Ishikawa (cell line): Measurements from ENCODE around the gene ADRA2A.

Experiments used
- CEBPB ChIP-seq: IDR thresholded peaks from 2 replicates; pipeline ENCODE4 v1.6.1; 2012
- CREB1 ChIP-seq: IDR thresholded peaks from 2 replicates; pipeline ENCODE4 v1.6.1; 2012; ENCODE audit warnings: low read depth
- EGR1 ChIP-seq: IDR thresholded peaks from 2 replicates; pipeline ENCODE4 v1.6.1; 2012
- EP300 ChIP-seq: IDR thresholded peaks from 2 replicates; pipeline ENCODE4 v1.6.1; 2012; ENCODE audit warnings: borderline replicate concordance
- FOXM1 ChIP-seq: IDR thresholded peaks from 2 replicates; pipeline ENCODE4 v1.6.1; 2012; ENCODE audit warnings: low read depth, borderline replicate concordance
- MAX ChIP-seq: IDR thresholded peaks from 2 replicates; pipeline ENCODE4 v1.6.1; 2012
- RAD21 ChIP-seq: IDR thresholded peaks from 2 replicates; pipeline ENCODE4 v1.6.1; 2012; ENCODE audit warnings: low read depth
- TEAD4 ChIP-seq: IDR thresholded peaks from 2 replicates; pipeline ENCODE4 v1.6.1; 2012
- YY1 ChIP-seq: IDR thresholded peaks from 2 replicates; pipeline ENCODE4 v1.6.1; 2012; ENCODE audit warnings: low read depth
- ZBTB7A ChIP-seq: IDR thresholded peaks from 2 replicates; pipeline ENCODE4 v1.6.1; 2012; ENCODE audit warnings: low read depth
- TF ChIP-seq, protein P1 (sequence below): IDR thresholded peaks from 2 replicates; pipeline ENCODE4 v1.6.1; 2012; ENCODE audit warnings: low read depth, mild to moderate bottlenecking

GRCh38 chr10:111104811-111105210, 28.0 kb downstream of the ADRA2A start:
- no peak for TF ChIP-seq YY1
- TF ChIP-seq EP300 = no peak
- TF ChIP-seq CEBPB = no peak
- TF ChIP-seq, protein P1, sequence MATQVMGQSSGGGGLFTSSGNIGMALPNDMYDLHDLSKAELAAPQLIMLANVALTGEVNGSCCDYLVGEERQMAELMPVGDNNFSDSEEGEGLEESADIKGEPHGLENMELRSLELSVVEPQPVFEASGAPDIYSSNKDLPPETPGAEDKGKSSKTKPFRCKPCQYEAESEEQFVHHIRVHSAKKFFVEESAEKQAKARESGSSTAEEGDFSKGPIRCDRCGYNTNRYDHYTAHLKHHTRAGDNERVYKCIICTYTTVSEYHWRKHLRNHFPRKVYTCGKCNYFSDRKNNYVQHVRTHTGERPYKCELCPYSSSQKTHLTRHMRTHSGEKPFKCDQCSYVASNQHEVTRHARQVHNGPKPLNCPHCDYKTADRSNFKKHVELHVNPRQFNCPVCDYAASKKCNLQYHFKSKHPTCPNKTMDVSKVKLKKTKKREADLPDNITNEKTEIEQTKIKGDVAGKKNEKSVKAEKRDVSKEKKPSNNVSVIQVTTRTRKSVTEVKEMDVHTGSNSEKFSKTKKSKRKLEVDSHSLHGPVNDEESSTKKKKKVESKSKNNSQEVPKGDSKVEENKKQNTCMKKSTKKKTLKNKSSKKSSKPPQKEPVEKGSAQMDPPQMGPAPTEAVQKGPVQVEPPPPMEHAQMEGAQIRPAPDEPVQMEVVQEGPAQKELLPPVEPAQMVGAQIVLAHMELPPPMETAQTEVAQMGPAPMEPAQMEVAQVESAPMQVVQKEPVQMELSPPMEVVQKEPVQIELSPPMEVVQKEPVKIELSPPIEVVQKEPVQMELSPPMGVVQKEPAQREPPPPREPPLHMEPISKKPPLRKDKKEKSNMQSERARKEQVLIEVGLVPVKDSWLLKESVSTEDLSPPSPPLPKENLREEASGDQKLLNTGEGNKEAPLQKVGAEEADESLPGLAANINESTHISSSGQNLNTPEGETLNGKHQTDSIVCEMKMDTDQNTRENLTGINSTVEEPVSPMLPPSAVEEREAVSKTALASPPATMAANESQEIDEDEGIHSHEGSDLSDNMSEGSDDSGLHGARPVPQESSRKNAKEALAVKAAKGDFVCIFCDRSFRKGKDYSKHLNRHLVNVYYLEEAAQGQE = no peak
- no peak for TF ChIP-seq CREB1
- no peak for TF ChIP-seq RAD21
- TF ChIP-seq TEAD4 = no peak
- TF ChIP-seq ZBTB7A = no peak
- TF ChIP-seq MAX = no peak
- no peak for TF ChIP-seq EGR1
- TF ChIP-seq FOXM1 = no peak
